Measurements from ENCODE around the gene B3GNT9.

Gene B3GNT9

GRCh38 chr16:67163164-67163998, 12.6 kb upstream of the B3GNT9 start:
- Histone ChIP-seq H3K9me3 (replicated peaks; ENCODE audit: insufficient read depth, low read length) (no peaks in the 10 kb centered on the region), H3K79me2 (ENCODE audit: low read length) (peaks cover 7% of the 10 kb centered on the region), H3K27me3 (replicated peaks; ENCODE audit: insufficient read depth, low read length) (no peaks in the 10 kb centered on the region), H3K4me2 (ENCODE audit: low read depth, low read length) (peak overlapping the region; percentile 91), H3K36me3 (replicated peaks; ENCODE audit: insufficient read depth, low read length) (no peaks in the 10 kb centered on the region), H3K9ac (ENCODE audit: low read length) (no peak overlapping the region; the same call in 1 of the 2 replicates), H3K9me2 (replicated peaks; ENCODE audit: insufficient read depth, low read length) (no peaks in the 10 kb centered on the region), H3K27ac (ENCODE audit: low read length) (no peak overlapping the region), H3K4me3 (ENCODE audit: low read length) (peak overlapping the region; percentile 49), H4K20me1 (ENCODE audit: insufficient read depth, low read length) (no peaks in the 10 kb centered on the region), H3K4me1 (ENCODE audit: low read length) (peaks cover 24% of the 10 kb centered on the region), H2AFZ (ENCODE audit: low read length) (no peak overlapping the region), H3F3A (ENCODE audit: insufficient read depth, low read length) (peaks cover 15% of the 10 kb centered on the region)
- TF ChIP-seq EZH2phosphoT487 (IDR thresholded peaks at IDR 0.05; ENCODE audit: low read length) (no peak), CTCF (IDR thresholded peaks at IDR 0.05; ENCODE audit: low read length) (no peak), EZH2 (optimal IDR thresholded peaks at IDR 0.05; ENCODE audit: low read depth, low read length) (no peak)
- DNase-seq: no peak

GRCh38 chr16:67162506-67163163, 11.8 kb upstream of the B3GNT9 start:
- Histone ChIP-seq H3F3A (ENCODE audit: insufficient read depth, low read length) (peaks cover 22% of the 10 kb centered on the region), H3K27ac (ENCODE audit: low read length) (no peak overlapping the region), H3K9me3 (replicated peaks; ENCODE audit: insufficient read depth, low read length) (no peaks in the 10 kb centered on the region), H4K20me1 (ENCODE audit: insufficient read depth, low read length) (no peaks in the 10 kb centered on the region), H3K9me2 (replicated peaks; ENCODE audit: insufficient read depth, low read length) (no peaks in the 10 kb centered on the region), H3K79me2 (ENCODE audit: low read length) (peaks cover 10% of the 10 kb centered on the region), H3K36me3 (replicated peaks; ENCODE audit: insufficient read depth, low read length) (no peaks in the 10 kb centered on the region), H3K4me3 (ENCODE audit: low read length) (no peak overlapping the region), H3K9ac (ENCODE audit: low read length) (no peak overlapping the region), H2AFZ (ENCODE audit: low read length) (no peak overlapping the region), H3K4me2 (ENCODE audit: low read depth, low read length) (no peak overlapping the region), H3K27me3 (replicated peaks; ENCODE audit: insufficient read depth, low read length) (no peaks in the 10 kb centered on the region), H3K4me1 (ENCODE audit: low read length) (peaks cover 31% of the 10 kb centered on the region)
- DNase-seq: no peak
- TF ChIP-seq EZH2 (optimal IDR thresholded peaks at IDR 0.05; ENCODE audit: low read depth, low read length) (no peak), CTCF (IDR thresholded peaks at IDR 0.05; ENCODE audit: low read length) (no peak), EZH2phosphoT487 (IDR thresholded peaks at IDR 0.05; ENCODE audit: low read length) (no peak)

GRCh38 chr16:67161595-67162058, 10.8 kb upstream of the B3GNT9 start:
- H3K9ac ChIP-seq (ENCODE audit: low read length): peak overlapping the region; percentile 30; the same call in 1 of the 2 replicates
- H2AFZ ChIP-seq (ENCODE audit: low read length): no peak overlapping the region
- H3K79me2 ChIP-seq (ENCODE audit: low read length): peaks cover 11% of the 10 kb centered on the region
- no peak overlapping the region for H3K27ac ChIP-seq (ENCODE audit: low read length)
- H4K20me1 ChIP-seq (ENCODE audit: insufficient read depth, low read length): no peaks in the 10 kb centered on the region
- H3K4me2 ChIP-seq (ENCODE audit: low read depth, low read length): peak overlapping the region; percentile 68; the same call in 1 of the 2 replicates
- H3F3A ChIP-seq (ENCODE audit: insufficient read depth, low read length): peaks cover 23% of the 10 kb centered on the region
- no peaks in the 10 kb centered on the region for H3K36me3 ChIP-seq (replicated peaks; ENCODE audit: insufficient read depth, low read length)
- H3K9me3 ChIP-seq (replicated peaks; ENCODE audit: insufficient read depth, low read length): no peaks in the 10 kb centered on the region
- TF ChIP-seq EZH2phosphoT487 (IDR thresholded peaks at IDR 0.05; ENCODE audit: low read length) (no peak), CTCF (IDR thresholded peaks at IDR 0.05; ENCODE audit: low read length) (no peak), EZH2 (optimal IDR thresholded peaks at IDR 0.05; ENCODE audit: low read depth, low read length) (no peak)
- peaks cover 25% of the 10 kb centered on the region for H3K4me1 ChIP-seq (ENCODE audit: low read length)
- H3K4me3 ChIP-seq (ENCODE audit: low read length): no peak overlapping the region; the same call in 1 of the 2 replicates
- DNase-seq: no peak
- H3K9me2 ChIP-seq (replicated peaks; ENCODE audit: insufficient read depth, low read length): no peaks in the 10 kb centered on the region
- H3K27me3 ChIP-seq (replicated peaks; ENCODE audit: insufficient read depth, low read length): no peaks in the 10 kb centered on the region
